Measurements from ENCODE around the gene EPN3.

- TF ChIP-seq POLR2A (IDR thresholded peaks at IDR 0.05) (no peak), CTCF (IDR thresholded peaks at IDR 0.05) (no peak), POLR2AphosphoS5 (IDR thresholded peaks at IDR 0.05) (no peak), EP300 (IDR thresholded peaks at IDR 0.05) (no peak)
Measured at GRCh38 chr17:50514388-50514787, 18.1 kb upstream of the EPN3 start.
